Measurements from ENCODE around the gene PDE11A.

PDE11A gene

DNA sequence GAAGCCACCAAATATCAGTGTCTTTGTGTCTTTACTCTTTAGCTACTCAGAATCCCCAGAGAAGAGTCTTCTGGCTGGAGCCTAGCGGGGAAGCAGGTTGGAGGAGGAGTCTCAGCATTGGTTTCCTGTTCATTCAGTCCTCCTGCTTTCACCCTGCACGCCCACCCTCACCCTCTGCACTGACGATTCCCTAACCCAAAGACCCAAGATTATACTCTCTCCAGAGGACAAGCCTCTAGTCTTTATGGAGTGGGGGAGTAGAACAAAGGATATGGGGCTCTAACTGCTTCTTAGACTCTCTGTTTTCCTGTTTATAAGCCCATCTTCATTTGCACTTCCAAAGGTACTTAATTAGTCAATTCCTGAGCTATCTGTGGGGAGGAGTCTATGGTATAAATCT, 341.2 kb downstream of the PDE11A start:
- H3K9me3 ChIP-seq (ENCODE audit: low read length) = no peaks in the 10 kb centered on the region
- H3K36me3 ChIP-seq (ENCODE audit: insufficient read depth, low read length) = no peaks in the 10 kb centered on the region
- no peaks in the 10 kb centered on the region for H3K4me1 ChIP-seq (ENCODE audit: insufficient read depth, low read length)
- no peak overlapping the region for H3K4me3 ChIP-seq (ENCODE audit: low read length)
- peak overlapping the region; percentile 21 for H2AFZ ChIP-seq (ENCODE audit: low read depth, low read length)
- peaks cover 3% of the 10 kb centered on the region for H3K27me3 ChIP-seq (ENCODE audit: insufficient read depth, low read length)

DNA sequence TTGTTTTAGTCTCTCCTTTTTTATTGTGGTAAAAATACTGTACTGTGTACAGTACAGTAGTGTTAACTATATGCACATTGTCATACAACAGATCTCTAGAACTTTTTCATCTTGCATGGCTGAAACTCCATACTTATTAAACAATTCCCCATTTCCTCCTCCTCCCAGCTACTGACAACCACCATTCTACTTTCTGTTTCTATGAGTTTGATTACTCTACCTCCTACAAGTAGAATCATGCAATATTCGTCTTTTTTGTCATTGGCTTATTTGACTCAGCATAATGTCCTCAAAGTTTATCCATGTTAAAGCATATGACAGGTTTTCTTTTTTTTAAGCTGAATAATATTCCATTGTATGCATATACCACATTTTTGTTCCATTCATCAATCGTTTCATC, 341.8 kb downstream of the PDE11A start:
- peaks cover 3% of the 10 kb centered on the region for H3K27me3 ChIP-seq (ENCODE audit: insufficient read depth, low read length)
- H3K4me3 ChIP-seq (ENCODE audit: low read length) = no peak overlapping the region
- H3K4me1 ChIP-seq (ENCODE audit: insufficient read depth, low read length) = no peaks in the 10 kb centered on the region
- no peaks in the 10 kb centered on the region for H3K36me3 ChIP-seq (ENCODE audit: insufficient read depth, low read length)
- no peaks in the 10 kb centered on the region for H3K9me3 ChIP-seq (ENCODE audit: low read length)
- H2AFZ ChIP-seq (ENCODE audit: low read depth, low read length) = no peak overlapping the region

DNA sequence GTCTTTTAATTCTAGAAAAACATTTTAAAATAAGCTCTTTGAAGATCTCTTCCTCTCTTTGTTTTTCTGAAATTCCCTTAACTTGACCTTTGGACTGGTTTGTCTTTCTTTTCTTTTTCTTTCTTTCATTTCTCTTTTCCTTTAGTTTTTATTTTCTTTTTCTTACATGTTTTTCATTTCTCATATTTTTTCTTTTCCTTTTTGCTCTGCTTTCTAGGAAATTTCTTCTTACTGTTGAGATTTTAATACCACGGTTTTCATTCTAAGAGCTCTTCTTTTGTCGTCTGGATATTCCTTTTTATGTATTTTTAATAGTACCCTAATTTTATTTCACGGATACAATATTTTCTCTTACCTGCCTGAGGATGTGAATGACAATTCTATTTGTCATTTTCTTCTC, 342.2 kb downstream of the PDE11A start:
- H2AFZ ChIP-seq (ENCODE audit: low read depth, low read length) = no peak overlapping the region
- peaks cover 3% of the 10 kb centered on the region for H3K27me3 ChIP-seq (ENCODE audit: insufficient read depth, low read length)
- H3K4me1 ChIP-seq (ENCODE audit: insufficient read depth, low read length) = no peaks in the 10 kb centered on the region

DNA sequence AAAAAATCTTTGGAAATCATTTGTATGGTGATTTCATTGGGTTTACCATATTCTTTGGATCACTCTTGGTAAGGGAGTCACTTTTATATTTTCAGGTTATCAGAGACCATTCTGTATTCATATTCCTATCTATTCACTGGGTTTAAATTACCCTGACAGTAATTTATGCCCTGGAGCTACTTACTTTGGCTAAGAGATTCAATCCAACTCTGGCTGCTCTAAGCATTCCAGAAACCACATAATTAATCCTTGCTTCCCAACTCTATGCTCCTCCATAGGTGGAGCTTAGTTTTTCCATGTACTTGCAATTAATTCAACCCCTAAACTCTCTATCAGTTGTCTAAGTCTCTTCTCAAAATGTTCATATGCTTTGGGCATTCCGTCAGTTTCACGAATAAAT, 343.7 kb downstream of the PDE11A start:
- peaks cover 3% of the 10 kb centered on the region for H3K27me3 ChIP-seq (ENCODE audit: insufficient read depth, low read length)
- H3K9me3 ChIP-seq (ENCODE audit: low read length) = no peaks in the 10 kb centered on the region
- H3K4me3 ChIP-seq (ENCODE audit: low read length) = no peak overlapping the region
- no peak overlapping the region for H2AFZ ChIP-seq (ENCODE audit: low read depth, low read length)
- peaks cover 3% of the 10 kb centered on the region for H3K4me1 ChIP-seq (ENCODE audit: insufficient read depth, low read length)
- no peaks in the 10 kb centered on the region for H3K36me3 ChIP-seq (ENCODE audit: insufficient read depth, low read length)

More for the DNA sequence above, 342.2 kb downstream of the PDE11A start:
- H3K4me3 ChIP-seq (ENCODE audit: low read length) = no peak overlapping the region
- H3K36me3 ChIP-seq (ENCODE audit: insufficient read depth, low read length) = no peaks in the 10 kb centered on the region
- H3K9me3 ChIP-seq (ENCODE audit: low read length) = no peaks in the 10 kb centered on the region

DNA sequence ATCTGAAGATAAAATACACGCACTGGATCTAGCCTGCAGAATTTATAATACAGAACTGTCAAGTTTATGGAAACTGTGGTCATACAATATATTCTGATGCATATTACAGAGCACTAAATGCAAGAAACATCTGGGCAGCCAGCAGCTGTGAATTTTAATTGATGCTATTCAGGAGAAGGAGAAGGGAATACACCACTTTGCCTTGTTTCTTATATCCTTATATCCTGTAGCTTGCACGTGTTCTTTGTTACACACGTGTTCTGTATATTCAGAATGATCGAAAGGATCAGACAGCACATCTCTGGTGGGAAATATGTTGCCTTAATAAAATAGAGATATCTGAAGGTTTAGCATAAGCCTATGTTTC, 344.2 kb downstream of the PDE11A start:
- no peak overlapping the region for H3K4me3 ChIP-seq (ENCODE audit: low read length)
- H3K27me3 ChIP-seq (ENCODE audit: insufficient read depth, low read length) = peaks cover 3% of the 10 kb centered on the region
- no peak overlapping the region for H2AFZ ChIP-seq (ENCODE audit: low read depth, low read length)
- H3K4me1 ChIP-seq (ENCODE audit: insufficient read depth, low read length) = peaks cover 3% of the 10 kb centered on the region
- no peaks in the 10 kb centered on the region for H3K9me3 ChIP-seq (ENCODE audit: low read length)
- no peaks in the 10 kb centered on the region for H3K36me3 ChIP-seq (ENCODE audit: insufficient read depth, low read length)

DNA sequence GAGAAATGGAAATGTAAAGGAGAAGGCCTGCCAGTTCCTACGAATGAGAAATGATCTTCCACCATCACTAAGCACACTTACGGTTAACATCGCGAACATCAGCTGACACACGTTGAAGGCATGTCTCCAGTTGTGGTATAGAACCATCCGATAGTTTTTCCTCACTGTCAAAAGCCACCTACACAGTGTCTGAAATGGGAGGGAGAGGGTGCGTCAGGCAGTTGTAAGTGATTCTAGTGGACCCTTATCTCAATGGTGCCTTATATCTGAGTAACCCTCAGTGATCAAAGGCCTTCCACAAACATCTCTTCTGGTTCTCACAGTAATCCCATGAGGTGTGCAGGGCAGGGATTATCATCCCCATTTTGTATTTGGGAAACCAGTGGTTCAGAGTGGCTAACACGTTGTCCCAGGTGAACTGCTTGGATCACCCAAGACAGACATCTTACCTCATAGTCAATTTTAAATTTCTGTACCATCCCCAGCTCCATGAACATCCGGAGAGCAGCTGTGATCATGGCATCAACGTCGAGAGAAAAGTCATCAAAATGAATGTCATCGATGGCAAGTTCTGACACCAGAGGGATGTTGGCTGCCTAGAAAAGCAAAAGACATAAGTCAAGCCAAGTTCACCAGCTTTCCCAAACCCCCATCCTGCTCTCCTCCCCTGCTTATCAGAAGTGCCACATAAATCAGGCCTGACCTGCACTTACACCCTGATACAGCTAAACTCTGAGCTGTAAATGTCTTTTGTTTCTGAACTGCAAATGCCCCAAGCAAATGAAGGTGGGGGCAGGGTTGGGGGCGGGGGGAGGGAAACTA, 344.8 kb downstream of the PDE11A start:
- Histone ChIP-seq H3K36me3 (ENCODE audit: insufficient read depth, low read length) (no peaks in the 10 kb centered on the region), H2AFZ (ENCODE audit: low read depth, low read length) (no peak overlapping the region), H3K4me3 (ENCODE audit: low read length) (no peak overlapping the region), H3K9me3 (ENCODE audit: low read length) (no peaks in the 10 kb centered on the region), H3K27me3 (ENCODE audit: insufficient read depth, low read length) (peaks cover 2% of the 10 kb centered on the region), H3K4me1 (ENCODE audit: insufficient read depth, low read length) (peaks cover 6% of the 10 kb centered on the region)

DNA sequence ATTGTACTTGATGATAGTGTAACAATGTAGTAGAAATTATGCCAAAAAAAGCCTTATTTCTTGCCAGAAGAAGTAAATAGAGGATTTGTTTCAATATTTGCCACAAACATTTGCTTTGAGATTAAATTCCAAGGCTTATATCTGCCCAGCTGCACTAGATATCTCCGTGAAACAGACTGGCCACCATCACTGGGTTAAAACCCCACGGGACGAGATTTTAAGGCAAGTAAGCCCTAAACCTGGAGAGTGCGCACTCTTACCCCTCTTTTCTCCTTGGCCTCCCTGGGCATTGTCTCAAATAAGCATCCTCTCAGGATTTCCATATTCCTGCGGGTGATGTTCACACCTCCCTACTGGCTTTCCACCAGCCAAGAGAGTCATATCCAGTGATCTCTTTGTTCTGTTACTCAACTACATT, 345.6 kb downstream of the PDE11A start:
- no peak overlapping the region for H2AFZ ChIP-seq (ENCODE audit: low read depth, low read length)
- H3K4me1 ChIP-seq (ENCODE audit: insufficient read depth, low read length) = peaks cover 6% of the 10 kb centered on the region
- no peaks in the 10 kb centered on the region for H3K9me3 ChIP-seq (ENCODE audit: low read length)
- H3K36me3 ChIP-seq (ENCODE audit: insufficient read depth, low read length) = no peaks in the 10 kb centered on the region
- H3K4me3 ChIP-seq (ENCODE audit: low read length) = no peak overlapping the region
- H3K27me3 ChIP-seq (ENCODE audit: insufficient read depth, low read length) = no peaks in the 10 kb centered on the region

DNA sequence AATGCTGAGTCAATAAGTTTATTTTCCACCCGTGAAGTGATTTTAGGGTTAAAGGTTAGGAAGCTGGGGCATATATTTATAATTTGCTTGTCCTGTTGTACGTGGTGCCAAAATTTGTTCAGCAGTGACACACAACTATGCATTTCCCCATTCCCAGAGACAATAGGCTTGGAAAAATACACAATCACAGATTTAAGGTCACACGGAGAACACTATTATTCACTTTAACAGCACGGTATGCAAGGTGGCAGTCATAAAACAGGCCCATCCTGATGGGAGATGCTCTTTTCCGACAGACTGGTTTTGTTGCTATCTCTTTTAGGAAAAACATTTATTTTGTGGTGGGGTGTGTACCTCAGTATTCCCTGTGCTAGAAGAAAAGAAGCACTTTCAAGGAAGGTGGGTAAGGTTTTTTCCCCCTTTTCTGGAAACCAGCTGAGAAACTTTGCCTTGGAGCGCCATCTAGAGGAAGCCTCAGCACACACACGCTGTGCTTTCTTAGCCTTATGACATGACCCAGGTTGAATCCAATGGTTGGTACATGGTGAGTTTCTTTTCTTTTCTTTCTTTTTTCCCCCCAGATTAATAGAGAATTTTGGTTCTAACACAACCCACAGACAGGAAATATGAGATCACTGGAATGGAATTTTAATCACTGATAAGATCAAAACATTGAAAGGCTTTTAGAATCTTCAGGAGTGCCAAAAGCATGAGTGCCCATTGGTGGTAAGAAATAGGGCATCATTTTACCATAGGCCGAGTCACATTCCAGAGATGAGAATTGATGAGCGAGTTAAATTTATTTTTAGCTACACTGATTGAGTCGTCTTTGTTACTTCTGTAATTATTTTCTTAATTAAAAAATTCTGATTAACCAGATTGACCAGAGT, 347.9 kb downstream of the PDE11A start:
- Histone ChIP-seq H3K36me3 (ENCODE audit: insufficient read depth, low read length) (no peaks in the 10 kb centered on the region), H3K4me1 (ENCODE audit: insufficient read depth, low read length) (peaks cover 6% of the 10 kb centered on the region), H3K9me3 (ENCODE audit: low read length) (no peaks in the 10 kb centered on the region), H3K27me3 (ENCODE audit: insufficient read depth, low read length) (no peaks in the 10 kb centered on the region), H3K4me3 (ENCODE audit: low read length) (no peak overlapping the region), H2AFZ (ENCODE audit: low read depth, low read length) (no peak overlapping the region)

DNA sequence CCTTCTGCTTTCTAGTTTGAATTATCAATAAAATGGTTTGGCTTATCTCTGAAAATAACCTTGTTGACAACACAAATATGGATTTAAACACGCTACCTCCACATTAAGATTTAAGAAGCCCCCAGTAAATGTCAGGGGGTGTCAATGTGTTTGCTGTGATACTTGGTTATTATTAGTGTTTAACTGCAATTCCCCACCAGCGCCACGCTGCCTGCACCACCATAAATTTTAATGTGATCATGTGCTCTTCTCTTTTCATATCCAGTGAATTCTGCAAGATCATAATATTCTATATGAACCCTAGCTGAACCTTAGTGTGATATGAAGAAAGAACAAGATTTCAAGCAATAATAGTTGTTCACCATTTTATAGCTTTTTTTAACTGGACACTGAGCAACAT, 349.3 kb downstream of the PDE11A start:
- Histone ChIP-seq H2AFZ (ENCODE audit: low read depth, low read length) (peak overlapping the region; percentile 22), H3K36me3 (ENCODE audit: insufficient read depth, low read length) (no peaks in the 10 kb centered on the region), H3K27me3 (ENCODE audit: insufficient read depth, low read length) (no peaks in the 10 kb centered on the region), H3K4me3 (ENCODE audit: low read length) (no peak overlapping the region), H3K4me1 (ENCODE audit: insufficient read depth, low read length) (peaks cover 6% of the 10 kb centered on the region), H3K9me3 (ENCODE audit: low read length) (no peaks in the 10 kb centered on the region)

DNA sequence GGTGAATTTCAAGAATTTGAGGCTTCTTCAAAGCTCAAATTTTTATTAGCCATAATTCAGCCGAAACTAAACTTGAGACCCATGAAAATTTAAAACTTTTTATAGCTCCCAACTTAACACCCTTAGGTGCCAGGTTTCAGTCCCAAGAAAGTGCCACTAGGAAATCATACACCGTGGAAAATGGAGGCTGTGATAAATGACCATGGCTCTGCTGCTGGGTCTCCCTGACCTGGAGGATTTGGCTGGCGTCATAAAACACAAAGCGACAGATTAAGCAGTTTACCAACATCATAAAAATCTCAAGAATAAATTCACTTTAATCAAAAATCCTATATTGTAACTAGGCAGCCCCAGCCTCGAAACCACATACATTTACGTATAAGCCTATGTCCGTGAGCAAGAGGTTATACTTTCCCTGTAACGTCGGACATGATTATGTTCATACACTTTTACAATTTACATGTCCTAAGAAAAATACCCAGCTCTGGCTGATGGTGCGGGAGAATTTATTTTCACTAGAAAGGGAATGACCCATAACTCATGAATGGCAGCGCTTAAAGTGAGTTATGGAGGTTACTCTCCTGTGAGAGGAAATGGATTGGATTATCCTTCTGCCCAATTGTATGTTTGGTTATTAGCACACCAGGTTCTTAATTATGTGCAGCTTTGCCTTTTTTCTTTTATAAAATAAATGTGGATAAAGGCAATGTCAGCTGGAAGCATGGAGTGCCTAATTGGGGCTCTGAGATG, 350.6 kb downstream of the PDE11A start:
- Histone ChIP-seq H3K36me3 (ENCODE audit: insufficient read depth, low read length) (no peaks in the 10 kb centered on the region), H3K4me3 (ENCODE audit: low read length) (no peak overlapping the region), H3K4me1 (ENCODE audit: insufficient read depth, low read length) (peaks cover 6% of the 10 kb centered on the region), H3K27me3 (ENCODE audit: insufficient read depth, low read length) (no peaks in the 10 kb centered on the region), H3K9me3 (ENCODE audit: low read length) (no peaks in the 10 kb centered on the region), H2AFZ (ENCODE audit: low read depth, low read length) (no peak overlapping the region)

DNA sequence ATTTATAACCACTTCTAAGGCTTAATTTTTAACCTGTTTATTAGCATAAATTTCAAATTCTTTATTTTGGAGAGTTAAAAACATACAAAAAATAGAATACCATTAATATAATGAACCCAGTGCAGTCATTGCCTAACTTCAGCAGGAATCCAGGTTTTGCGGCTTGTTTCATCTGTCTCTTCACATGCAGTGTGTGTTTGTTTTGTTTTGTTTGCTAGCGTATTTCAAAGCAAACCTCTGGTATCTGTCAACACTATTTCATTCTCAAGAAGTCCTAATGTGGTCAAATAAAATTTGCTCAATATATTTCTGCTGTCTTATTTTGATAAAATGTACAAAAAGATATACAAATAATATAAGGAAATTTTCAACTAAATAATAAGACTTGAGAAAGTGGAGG, 351.5 kb downstream of the PDE11A start:
- Histone ChIP-seq H3K9me3 (ENCODE audit: low read length) (no peaks in the 10 kb centered on the region), H3K27me3 (ENCODE audit: insufficient read depth, low read length) (no peaks in the 10 kb centered on the region), H3K4me1 (ENCODE audit: insufficient read depth, low read length) (peaks cover 6% of the 10 kb centered on the region), H3K4me3 (ENCODE audit: low read length) (no peak overlapping the region), H3K36me3 (ENCODE audit: insufficient read depth, low read length) (no peaks in the 10 kb centered on the region), H2AFZ (ENCODE audit: low read depth, low read length) (no peak overlapping the region)

DNA sequence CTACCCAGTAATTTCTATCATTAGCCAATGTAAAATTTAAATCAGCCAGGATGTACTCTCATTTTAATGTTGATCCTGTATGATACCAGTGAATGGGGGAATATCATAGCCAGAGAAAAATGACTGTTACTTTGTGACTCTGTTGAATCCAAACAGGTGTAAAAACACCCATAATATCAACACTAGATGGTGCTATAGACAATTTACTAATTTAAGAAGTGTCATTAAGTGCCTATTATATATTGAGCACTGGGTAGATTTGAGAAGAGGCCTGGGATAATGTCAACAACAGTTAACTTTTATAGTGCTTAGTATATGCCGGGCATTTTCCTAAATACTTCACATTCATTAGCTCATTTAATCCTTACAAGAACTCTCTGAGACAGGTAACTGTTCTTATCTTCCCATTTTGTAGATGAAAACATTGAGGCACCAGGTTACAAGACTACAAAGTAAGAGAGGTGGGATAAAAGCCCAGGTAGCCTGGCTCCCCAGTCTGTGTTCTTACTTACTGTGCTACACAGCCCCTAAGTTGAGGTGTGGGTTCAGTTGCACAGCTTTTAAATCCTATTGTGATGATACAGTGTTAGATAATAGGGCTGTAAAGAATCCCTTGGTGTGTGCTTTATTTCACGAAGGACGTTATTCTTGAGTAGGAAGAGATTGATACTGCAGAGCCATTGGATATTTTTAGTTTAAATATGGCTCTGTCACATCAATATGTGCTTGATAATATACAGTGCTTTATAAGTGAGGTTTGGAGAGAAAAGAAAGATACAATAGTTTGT, 354.6 kb downstream of the PDE11A start:
- H3K27me3 ChIP-seq (ENCODE audit: insufficient read depth, low read length) = no peaks in the 10 kb centered on the region
- no peak overlapping the region for H2AFZ ChIP-seq (ENCODE audit: low read depth, low read length)
- H3K4me1 ChIP-seq (ENCODE audit: insufficient read depth, low read length) = no peaks in the 10 kb centered on the region
- H3K9me3 ChIP-seq (ENCODE audit: low read length) = no peaks in the 10 kb centered on the region
- H3K4me3 ChIP-seq (ENCODE audit: low read length) = no peak overlapping the region
- H3K36me3 ChIP-seq (ENCODE audit: insufficient read depth, low read length) = no peaks in the 10 kb centered on the region
